PC-9 (cell line): ENCODE data around the gene AGAP2.

ENCODE experiments used
- EZH2 ChIP-seq: fragments of 200-600 bp; sonication (generic); IDR thresholded peaks from 2 replicates; pipeline ENCODE4 v1.8.0; 2017; ENCODE audit warnings: antibody characterized with exemption, low read depth
- TF ChIP-seq, protein P1 (sequence below): fragments of 200-600 bp; sonication (generic); conservative IDR thresholded peaks from 2 replicates; pipeline ENCODE4 v1.6.1; 2017; ENCODE audit warnings: mixed run types, antibody characterized with exemption, mild to moderate bottlenecking, moderate library complexity

DNA sequence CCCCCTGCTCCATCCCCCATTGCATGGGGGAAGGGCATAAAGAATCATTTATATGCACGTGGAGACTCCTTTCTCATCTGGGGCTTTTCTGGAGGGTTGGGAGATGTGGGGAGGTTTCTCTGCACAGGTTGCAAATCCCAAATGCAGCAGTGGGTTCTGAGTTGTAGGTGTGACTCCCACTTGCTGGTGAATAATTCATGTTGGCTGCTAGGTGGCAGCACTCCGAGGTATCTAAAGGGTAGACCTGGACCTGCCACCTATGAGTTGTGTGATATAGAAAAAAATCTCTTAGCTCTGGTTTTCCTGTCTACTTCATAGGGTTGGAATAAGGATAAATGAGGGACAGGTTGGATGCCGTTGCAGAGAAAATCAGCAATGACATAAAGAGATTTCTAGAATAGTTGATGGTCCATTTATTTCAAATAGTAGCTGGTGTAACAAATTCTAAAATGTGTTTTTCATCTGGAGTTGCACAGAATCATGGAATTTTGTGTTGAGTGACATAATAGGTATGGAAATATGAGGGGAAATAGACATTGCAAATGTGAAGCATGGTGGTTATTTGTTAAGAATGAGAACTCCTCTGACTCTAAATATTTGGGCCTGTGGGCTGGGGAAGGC, 20.9 kb upstream of the AGAP2 start:
- TF ChIP-seq, protein P1, sequence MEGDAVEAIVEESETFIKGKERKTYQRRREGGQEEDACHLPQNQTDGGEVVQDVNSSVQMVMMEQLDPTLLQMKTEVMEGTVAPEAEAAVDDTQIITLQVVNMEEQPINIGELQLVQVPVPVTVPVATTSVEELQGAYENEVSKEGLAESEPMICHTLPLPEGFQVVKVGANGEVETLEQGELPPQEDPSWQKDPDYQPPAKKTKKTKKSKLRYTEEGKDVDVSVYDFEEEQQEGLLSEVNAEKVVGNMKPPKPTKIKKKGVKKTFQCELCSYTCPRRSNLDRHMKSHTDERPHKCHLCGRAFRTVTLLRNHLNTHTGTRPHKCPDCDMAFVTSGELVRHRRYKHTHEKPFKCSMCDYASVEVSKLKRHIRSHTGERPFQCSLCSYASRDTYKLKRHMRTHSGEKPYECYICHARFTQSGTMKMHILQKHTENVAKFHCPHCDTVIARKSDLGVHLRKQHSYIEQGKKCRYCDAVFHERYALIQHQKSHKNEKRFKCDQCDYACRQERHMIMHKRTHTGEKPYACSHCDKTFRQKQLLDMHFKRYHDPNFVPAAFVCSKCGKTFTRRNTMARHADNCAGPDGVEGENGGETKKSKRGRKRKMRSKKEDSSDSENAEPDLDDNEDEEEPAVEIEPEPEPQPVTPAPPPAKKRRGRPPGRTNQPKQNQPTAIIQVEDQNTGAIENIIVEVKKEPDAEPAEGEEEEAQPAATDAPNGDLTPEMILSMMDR: peak; percentile 74
- no peak for TF ChIP-seq EZH2
